GM21825 (cell line): ENCODE measurements around the gene AFF3.
"Not testable (repeated sequence)": the region's sequence is repeated elsewhere in the genome, so short reads cannot be mapped to it uniquely, and the experiment has no call there.

ENCODE experiments used
- ATAC-seq: cut with Tn5 transposase; IDR thresholded peaks from one replicate; pipeline ENCODE4 v1.9.1; 2021; ENCODE audit warnings: mild to moderate bottlenecking, moderate library complexity; ENCODE audit not compliant: unreplicated experiment

The AFF3 gene

GRCh38 chr2:99940963-99941362, 201.4 kb downstream of the AFF3 start:
- ATAC-seq: no peak

- ATAC-seq: no peak
Observed at GRCh38 chr2:99939135-99939534, 203.3 kb downstream of the AFF3 start.

- no peak for ATAC-seq
Observed at GRCh38 chr2:99938250-99938649, 204.1 kb downstream of the AFF3 start.

GRCh38 chr2:99936065-99936464, 206.3 kb downstream of the AFF3 start:
- no peak for ATAC-seq

- ATAC-seq: no peak
Observed at GRCh38 chr2:99935662-99936061, 206.7 kb downstream of the AFF3 start.

- no peak for ATAC-seq
Observed at GRCh38 chr2:99933894-99934650, 208.3 kb downstream of the AFF3 start.

- not testable (repeated sequence) for ATAC-seq
Observed at GRCh38 chr2:99933491-99933890, 208.9 kb downstream of the AFF3 start.

- ATAC-seq: no peak
Observed at GRCh38 chr2:99928470-99929053, 213.8 kb downstream of the AFF3 start.

GRCh38 chr2:99927690-99928207, 214.6 kb downstream of the AFF3 start:
- not testable (repeated sequence) for ATAC-seq

GRCh38 chr2:99926986-99927385, 215.4 kb downstream of the AFF3 start:
- no peak for ATAC-seq

- ATAC-seq: no peak
Observed at GRCh38 chr2:99925960-99926359, 216.4 kb downstream of the AFF3 start.

- no peak for ATAC-seq
Observed at GRCh38 chr2:99922664-99923063, 219.7 kb downstream of the AFF3 start.

- no peak for ATAC-seq
Observed at GRCh38 chr2:99921903-99922302, 220.5 kb downstream of the AFF3 start.

- no peak for ATAC-seq
Observed at GRCh38 chr2:99918389-99918788, 224.0 kb downstream of the AFF3 start.

GRCh38 chr2:99915108-99915675, 227.2 kb downstream of the AFF3 start:
- no peak for ATAC-seq

GRCh38 chr2:99911736-99912135, 230.7 kb downstream of the AFF3 start:
- ATAC-seq: no peak

GRCh38 chr2:99910902-99911301, 231.5 kb downstream of the AFF3 start:
- no peak for ATAC-seq

- no peak for ATAC-seq
Observed at GRCh38 chr2:99905636-99906035, 236.8 kb downstream of the AFF3 start.

GRCh38 chr2:99905025-99905424, 237.4 kb downstream of the AFF3 start:
- no peak for ATAC-seq

- ATAC-seq: no peak
Observed at GRCh38 chr2:99903981-99904380, 238.4 kb downstream of the AFF3 start.

- ATAC-seq: no peak
Observed at GRCh38 chr2:99900556-99900955, 241.8 kb downstream of the AFF3 start.

- no peak for ATAC-seq
Observed at GRCh38 chr2:99899882-99900281, 242.5 kb downstream of the AFF3 start.
